HEK293 (cell line): ENCODE data around the gene TIGD4.

Experiments used
- ATF2 ChIP-seq: fragments of 450-650 bp; formaldehyde crosslinking; IDR thresholded peaks from 2 replicates; pipeline ENCODE4 v1.5.1; 2016; ENCODE audit warnings: missing biosample characterization, missing genetic modification characterization, low read depth
- MZF1 ChIP-seq: fragments of 450-650 bp; formaldehyde crosslinking; IDR thresholded peaks from 2 replicates; pipeline ENCODE4 v1.5.1; 2017; ENCODE audit warnings: missing biosample characterization, missing genetic modification characterization, borderline replicate concordance
- SP3 ChIP-seq: fragments of 450-650 bp; formaldehyde crosslinking; IDR thresholded peaks from 2 replicates; pipeline ENCODE4 v1.5.1; 2016; ENCODE audit warnings: missing biosample characterization, missing genetic modification characterization
- TCF7L2 ChIP-seq: IDR thresholded peaks from 2 replicates; pipeline ENCODE4 v1.6.1; 2011; ENCODE audit warnings: low read depth, mild to moderate bottlenecking, inconsistent platforms, low read length, moderate library complexity, borderline replicate concordance
- ZNF26 ChIP-seq: fragments of 450-650 bp; formaldehyde crosslinking; IDR thresholded peaks from 2 replicates; pipeline ENCODE4 v1.5.1; 2016; ENCODE audit warnings: missing biosample characterization, missing genetic modification characterization
- ZNF292 ChIP-seq: fragments of 450-650 bp; formaldehyde crosslinking; IDR thresholded peaks from 2 replicates; pipeline ENCODE4 v1.5.1; 2016; ENCODE audit warnings: low read depth, missing biosample characterization, missing genetic modification characterization, borderline replicate concordance
- ZNF423 ChIP-seq: fragments of 450-650 bp; formaldehyde crosslinking; IDR thresholded peaks from 2 replicates; pipeline ENCODE4 v1.5.1; 2016; ENCODE audit warnings: missing biosample characterization, missing genetic modification characterization
- ZNF580 ChIP-seq: fragments of 450-650 bp; formaldehyde crosslinking; IDR thresholded peaks from 2 replicates; pipeline ENCODE4 v1.5.1; 2016; ENCODE audit warnings: missing biosample characterization, missing genetic modification characterization
- ZNF76 ChIP-seq: fragments of 450-650 bp; formaldehyde crosslinking; IDR thresholded peaks from 2 replicates; pipeline ENCODE4; 2016; ENCODE audit warnings: low read depth, missing biosample characterization, missing genetic modification characterization, borderline replicate concordance
- ZSCAN4 ChIP-seq: fragments of 450-650 bp; formaldehyde crosslinking; IDR thresholded peaks from 2 replicates; pipeline ENCODE4 v1.5.1; 2017; ENCODE audit warnings: missing biosample characterization, missing genetic modification characterization

GRCh38 chr4:152820073-152820472, 40.5 kb upstream of the TIGD4 start:
- no peak for TF ChIP-seq ATF2 (tag by site-specific recombination)
- TF ChIP-seq SP3 (tag by site-specific recombination), result no peak
- no peak for TF ChIP-seq ZNF26 (tag by site-specific recombination)
- TF ChIP-seq ZNF580 (tag by site-specific recombination), result no peak
- no peak for TF ChIP-seq ZNF76 (tag by site-specific recombination)
- no peak for TF ChIP-seq ZSCAN4 (tag by site-specific recombination)
- no peak for TF ChIP-seq MZF1 (tag by site-specific recombination)
- TF ChIP-seq TCF7L2, result no peak
- TF ChIP-seq ZNF292 (tag by site-specific recombination), result no peak
- TF ChIP-seq ZNF423 (tag by site-specific recombination), result no peak
